CD14-positive monocyte (primary cell): Measurements from ENCODE around the gene SEPTIN2. TPM values are rescaled to one million over a fixed set of nuclear protein-coding genes. Genes with fewer than 3 reads are reported as not detected.

Experiments used
- DNase-seq, 3 donors: peaks; one replicate each; pipeline ENCODE4 v3.0.0-alpha.2; 2011 to 2022
- H2AFZ ChIP-seq: 2 replicates; pipeline ENCODE4 v1.6.0; 2012; ENCODE audit warnings: mild to moderate bottlenecking, low read depth, low read length, inconsistent platforms; ENCODE audit not compliant: insufficient read depth, poor library complexity, severe bottlenecking
- H3K27ac ChIP-seq, 2 donors: 1 replicate in 1 of 2; 2 replicates in 1 of 2; pipeline ENCODE4 v1.5.1; 2012 to 2013; ENCODE audit warnings: low read length in 2 of 2, control low read depth in 1 of 2, inconsistent platforms in 1 of 2, low read depth in 1 of 2, mild to moderate bottlenecking in 1 of 2
- H3K27me3 ChIP-seq, 2 donors: one replicate each; pipeline versions ENCODE4 v1.6.0 to v1.6.1; 2011 to 2013; ENCODE audit warnings: low read length in 2 of 2; ENCODE audit not compliant: control insufficient read depth in 2 of 2, insufficient read depth in 2 of 2
- H3K36me3 ChIP-seq, 2 donors: replicated peaks in 1 of 2; 1 replicate in 1 of 2; 2 replicates in 1 of 2; pipeline versions ENCODE4 v1.5.1 to v1.6.1; 2012 to 2013; ENCODE audit warnings: low read length in 2 of 2, control low read depth in 1 of 2, inconsistent platforms in 1 of 2, mild to moderate bottlenecking in 1 of 2; ENCODE audit not compliant: insufficient read depth in 2 of 2, control insufficient read depth in 1 of 2
- H3K4me1 ChIP-seq, 2 donors: 1 replicate in 1 of 2; 2 replicates in 1 of 2; pipeline versions ENCODE4 v1.5.1 to v1.6.1; 2012 to 2013; ENCODE audit warnings: low read length in 2 of 2, control low read depth in 1 of 2, inconsistent platforms in 1 of 2, mild to moderate bottlenecking in 1 of 2, moderate library complexity in 1 of 2; ENCODE audit not compliant: insufficient read depth in 2 of 2, control insufficient read depth in 1 of 2
- H3K4me2 ChIP-seq: replicated peaks from 2 replicates; pipeline ENCODE3; 2012; ENCODE audit warnings: low read length, moderate library complexity, mild to moderate bottlenecking; ENCODE audit not compliant: poor library complexity, severe bottlenecking; ENCODE audit errors: extremely low read depth
- H3K4me3 ChIP-seq, 3 experiments: fragments of 200-600 bp in 1 of 3; sonication (generic) in 1 of 3; replicated peaks in 1 of 3; 1 replicate in 2 of 3; 2 replicates in 1 of 3; pipeline ENCODE4 v1.5.1; 2011 to 2013; ENCODE audit warnings: low read length in 3 of 3, mild to moderate bottlenecking in 3 of 3, control low read depth in 2 of 3, low read depth in 2 of 3, inconsistent platforms in 1 of 3, moderate library complexity in 1 of 3
- H3K79me2 ChIP-seq: 2 replicates; pipeline ENCODE4 v1.6.0; 2012; ENCODE audit warnings: mild to moderate bottlenecking, control low read depth, inconsistent platforms, low read length, moderate library complexity; ENCODE audit not compliant: insufficient read depth
- H3K9ac ChIP-seq: 2 replicates; pipeline ENCODE4 v1.6.0; 2017; ENCODE audit warnings: low read length, mild to moderate bottlenecking; ENCODE audit not compliant: insufficient read depth, poor library complexity, severe bottlenecking
- H3K9me3 ChIP-seq, 2 donors: replicated peaks in 1 of 2; 1 replicate in 1 of 2; 2 replicates in 1 of 2; pipeline versions ENCODE4 v1.5.1 to v1.6.1; 2012 to 2013; ENCODE audit warnings: low read length in 2 of 2, control low read depth in 1 of 2; ENCODE audit not compliant: control insufficient read depth in 1 of 2, insufficient read depth in 1 of 2
- H4K20me1 ChIP-seq: 2 replicates; pipeline ENCODE4 v1.6.0; 2012; ENCODE audit warnings: mild to moderate bottlenecking, low read length, control low read depth, moderate library complexity; ENCODE audit not compliant: insufficient read depth
- H3K27ac Mint-ChIP-seq, 7 donors: one replicate each; pipeline ENCODE4 v1.8.0; 2020; ENCODE audit warnings: mild to moderate bottlenecking in 7 of 7, mixed read lengths in 7 of 7, moderate library complexity in 6 of 7, inconsistent platforms in 2 of 7
- H3K27me3 Mint-ChIP-seq, 3 donors: one replicate each; pipeline ENCODE4 v1.8.0; 2021 to 2022; ENCODE audit warnings: low read depth in 3 of 3, mild to moderate bottlenecking in 3 of 3, mixed read lengths in 3 of 3, moderate library complexity in 3 of 3, inconsistent platforms in 1 of 3
- H3K36me3 Mint-ChIP-seq, 2 donors: one replicate each; pipeline ENCODE4 v1.8.0; 2020; ENCODE audit warnings: mixed read lengths in 2 of 2, inconsistent platforms in 1 of 2, mild to moderate bottlenecking in 1 of 2
- H3K4me1 Mint-ChIP-seq: one replicate; pipeline ENCODE4 v1.8.0; 2020; ENCODE audit warnings: mild to moderate bottlenecking, mixed read lengths
- H3K4me3 Mint-ChIP-seq, 2 donors: one replicate each; pipeline ENCODE4 v1.8.0; 2020; ENCODE audit warnings: mild to moderate bottlenecking in 2 of 2, mixed read lengths in 2 of 2, moderate library complexity in 1 of 2
- H3K9me3 Mint-ChIP-seq, 7 donors: one replicate each; pipeline ENCODE4 v1.8.0; 2020 to 2022; ENCODE audit warnings: mixed read lengths in 7 of 7, mild to moderate bottlenecking in 6 of 7, moderate library complexity in 6 of 7, inconsistent platforms in 2 of 7
- CTCF ChIP-seq: fragments of 200-600 bp; IDR thresholded peaks from one replicate; pipeline ENCODE4 v1.8.0; 2022; ENCODE audit warnings: antibody characterized with exemption, mild to moderate bottlenecking
- WGBS: methylation state at CpG from one replicate; pipeline ENCODE4 v1.1.5; 2013; ENCODE audit warnings: missing lambda C conversion rate; ENCODE audit not compliant: insufficient coverage; 5-methylcytosine and 5-hydroxymethylcytosine counted together
- intact Hi-C, 2 donors: fragments of 100-400 bp; cut with micrococcal nuclease; formaldehyde crosslinking; loops; one replicate each; pipeline versions ENCODE4 v1.15.0 to v1.15.1; 2023
- polyA plus RNA-seq, 3 donors: library from polyadenylated mRNA; depleted of rRNA in 1 of 3; unstranded in 2 of 3; stranded (reverse) in 1 of 3; fragments of 300-500 nt in 2 of 3; fragments of >200 nt in 1 of 3; fragmentation: Illumina TruSeq in 2 of 3; gene quantifications; 1 replicate in 2 of 3; 2 replicates in 1 of 3; pipeline ENCODE4 v1.2.3, GENCODE V29; 2012 to 2021

Gene SEPTIN2
- polyA plus RNA-seq, 3 donors = 195 to 207 (median 203) TPM

- peaks cover 0 to 4% (median 0%) of the 10 kb centered on the region in 3 donors for H3K27me3 Mint-ChIP-seq
- H3K36me3 Mint-ChIP-seq = peaks cover 24 to 25% of the 10 kb centered on the region in 2 donors
- Histone ChIP-seq H3K4me1 (peaks cover 29 to 33% of the 10 kb centered on the region in 2 donors), H3K27ac (no peak overlapping the region), H3K9me3 (no peaks in the 10 kb centered on the region), H3K4me2 (peak overlapping the region; percentile 89), H4K20me1 (peaks cover 21% of the 10 kb centered on the region), H3K79me2 (peaks cover 21% of the 10 kb centered on the region), H3K36me3 (peaks cover 14 to 23% of the 10 kb centered on the region in 2 donors), H3K27me3 (no peaks in the 10 kb centered on the region), H3K9ac (no peak overlapping the region), H2AFZ (no peak overlapping the region), H3K4me3 (peak overlapping the region in 1 of 3 experiments; percentile 82)
- H3K27ac Mint-ChIP-seq = no peak overlapping the region
- no CpG with 5 or more reads among the region's 3 CpGs for WGBS
- peak overlapping the region; percentile 80 to 89 for H3K4me3 Mint-ChIP-seq
- intact Hi-C loops = loop anchor here (2.0 to 10.0 kb wide), 8 partner anchors 43 to 377 kb away; partner anchors contain the start of genes ATG4B (in 2 of the 2), HDLBP (in 2 of the 2), SEPTIN2 (in 2 of the 2) and THAP4 (in 2 of the 2)
- peaks cover 35% of the 10 kb centered on the region for H3K4me1 Mint-ChIP-seq
- TF ChIP-seq CTCF = no peak
- no peak for DNase-seq
- H3K9me3 Mint-ChIP-seq = peaks cover 0 to 2% (median 0%) of the 10 kb centered on the region in 7 donors
Measured at GRCh38 chr2:241357531-241357930, 41.8 kb downstream of the SEPTIN2 start.

GRCh38 chr2:241358470-241358869 lies 42.7 kb downstream of the SEPTIN2 start:
- peaks cover 28% of the 10 kb centered on the region for H4K20me1 ChIP-seq
- H3K27ac ChIP-seq = peak overlapping the region in 1 of 2 donors; percentile 35
- H3K4me2 ChIP-seq = peak overlapping the region; percentile 61
- peak; percentile 55 to 77 (median 62) for DNase-seq
- no peaks in the 10 kb centered on the region for H3K9me3 ChIP-seq
- peaks cover 16 to 18% of the 10 kb centered on the region in 2 donors for H3K36me3 Mint-ChIP-seq
- peaks cover 37% of the 10 kb centered on the region for H3K4me1 Mint-ChIP-seq
- intact Hi-C loops = loop anchor here (5.0 to 10.0 kb wide), 6 partner anchors 84 to 376 kb away; partner anchors contain the start of genes ATG4B (in 2 of the 2), THAP4 (in 2 of the 2), D2HGDH (in 1 of the 2) and PASK (in 1 of the 2)
- H3K27me3 ChIP-seq = no peaks in the 10 kb centered on the region
- peak overlapping the region in 1 of 3 experiments; percentile 82 for H3K4me3 ChIP-seq
- peaks cover 8 to 13% of the 10 kb centered on the region in 2 donors for H3K36me3 ChIP-seq
- H3K9ac ChIP-seq = no peak overlapping the region
- peaks cover 29 to 33% of the 10 kb centered on the region in 2 donors for H3K4me1 ChIP-seq
- 25% methylated on average over 2 of the region's 5 CpGs for WGBS
- H2AFZ ChIP-seq = no peak overlapping the region
- peak overlapping the region; percentile 40 to 52 for H3K4me3 Mint-ChIP-seq
- TF ChIP-seq CTCF = no peak
- peak overlapping the region in 5 of 7 donors; percentile 27 to 80 (median 68) for H3K27ac Mint-ChIP-seq
- peaks cover 0 to 2% (median 0%) of the 10 kb centered on the region in 7 donors for H3K9me3 Mint-ChIP-seq
- peaks cover 21% of the 10 kb centered on the region for H3K79me2 ChIP-seq
- H3K27me3 Mint-ChIP-seq = peaks cover 0 to 4% (median 3%) of the 10 kb centered on the region in 3 donors
